ENCODE results near the gene PHKG1.
"Not testable (repeated sequence)": the region's sequence is repeated elsewhere in the genome, so short reads cannot be mapped to it uniquely, and the experiment has no call there.

Gene PHKG1

DNA sequence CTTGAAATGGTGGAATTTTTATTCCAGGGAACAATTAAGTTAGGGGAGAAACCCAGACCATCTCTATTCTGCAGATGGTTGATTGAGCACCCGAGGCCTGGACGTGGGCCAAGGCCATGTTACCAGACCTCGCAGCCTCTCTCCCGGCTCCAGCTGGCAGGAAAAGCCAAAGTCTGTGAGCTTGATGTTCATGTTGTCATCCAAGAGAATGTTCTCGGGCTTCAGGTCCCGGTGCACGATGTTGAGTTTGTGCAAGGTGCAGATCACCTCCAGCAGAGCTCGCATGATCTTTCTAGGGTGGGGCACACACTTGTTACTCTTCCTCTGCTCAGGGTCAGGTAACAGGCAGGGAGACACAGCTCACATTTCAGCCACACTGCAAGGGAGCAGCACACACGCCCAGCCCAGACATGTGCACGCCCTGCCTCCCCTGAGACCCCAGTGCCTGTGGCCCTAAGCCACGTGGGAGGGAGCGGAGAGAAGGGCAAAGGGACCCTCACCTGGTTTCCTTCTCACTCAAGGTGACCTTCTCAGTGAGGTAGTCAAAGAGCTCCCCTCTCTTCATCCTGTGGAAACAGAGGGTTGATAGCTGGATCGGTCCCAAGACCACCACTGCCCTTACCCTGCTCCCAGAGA is 9.5 kb downstream of the PHKG1 start:
- no peak for DNase-seq (ENCODE audit: low read depth)

DNA sequence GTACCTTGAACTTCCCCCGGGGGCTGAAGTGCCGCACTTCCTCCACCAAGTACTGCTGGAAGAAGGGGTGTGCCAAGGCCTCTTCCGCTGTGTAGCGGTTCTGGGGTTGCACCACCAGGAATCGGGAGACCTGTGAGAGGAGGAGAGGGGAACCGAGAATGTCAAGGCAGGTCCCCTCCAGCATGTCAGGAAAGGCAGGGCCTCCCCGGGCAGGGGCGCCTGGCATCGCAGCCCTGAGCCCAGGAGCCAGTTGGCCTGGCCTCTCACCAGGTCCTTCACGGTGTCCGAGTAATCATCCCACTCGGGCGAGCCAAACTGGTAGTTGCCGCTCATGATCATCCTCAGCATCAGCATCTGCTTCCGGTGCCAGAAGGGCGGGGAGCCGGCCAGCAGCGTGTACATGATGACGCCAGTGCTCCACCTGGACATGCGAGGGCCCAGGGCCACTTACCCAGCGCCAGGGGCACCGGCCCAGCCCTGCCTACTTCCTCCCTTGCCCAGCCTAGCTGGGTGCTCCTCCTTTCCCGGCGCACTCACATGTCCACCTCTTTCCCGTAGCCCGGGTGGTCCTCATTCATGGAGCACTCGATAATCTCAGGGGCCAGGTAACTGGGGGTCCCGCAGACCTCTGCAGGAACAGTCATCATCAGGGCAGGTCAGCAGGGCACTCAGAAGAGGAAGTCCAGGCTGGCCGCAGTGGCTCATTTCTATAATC is 11.0 kb downstream of the PHKG1 start:
- DNase-seq (ENCODE audit: low read depth): no peak

DNA sequence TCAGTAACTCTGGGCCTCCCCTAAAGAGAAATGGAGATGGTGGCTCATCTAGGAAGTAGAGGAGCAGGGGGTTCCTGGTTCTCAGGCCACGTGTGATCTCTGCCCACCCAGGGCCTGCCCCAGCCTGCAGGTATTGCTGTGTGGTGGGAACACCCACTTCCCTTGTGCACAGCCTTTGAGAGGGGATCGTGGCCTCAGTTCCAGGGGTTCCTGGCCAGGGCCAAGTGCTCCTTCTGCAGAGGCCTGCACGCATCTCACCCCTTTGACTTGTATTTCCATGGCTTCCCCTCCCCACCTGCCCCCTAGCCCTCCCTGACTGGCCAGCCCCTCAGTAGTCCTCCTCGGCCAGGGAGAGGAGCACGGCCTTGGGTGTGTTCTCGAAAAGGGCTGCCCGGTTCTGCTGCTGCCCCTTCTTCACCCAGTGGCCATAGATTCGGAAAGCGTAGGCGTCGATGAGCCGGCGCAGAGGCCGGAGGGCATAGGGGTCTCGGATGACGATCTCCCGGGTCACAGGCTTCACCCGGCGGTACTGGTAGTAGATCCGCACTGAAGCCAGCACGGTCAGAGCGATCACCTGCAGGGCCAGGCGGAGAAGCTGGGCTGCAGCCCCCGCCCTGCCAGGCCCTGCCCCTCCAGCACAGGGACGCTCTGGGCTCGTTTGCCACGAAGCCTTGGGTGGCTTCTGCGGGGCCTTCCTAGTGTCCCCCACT is 11.9 kb downstream of the PHKG1 start:
- DNase-seq (ENCODE audit: low read depth): not testable (repeated sequence)

DNA sequence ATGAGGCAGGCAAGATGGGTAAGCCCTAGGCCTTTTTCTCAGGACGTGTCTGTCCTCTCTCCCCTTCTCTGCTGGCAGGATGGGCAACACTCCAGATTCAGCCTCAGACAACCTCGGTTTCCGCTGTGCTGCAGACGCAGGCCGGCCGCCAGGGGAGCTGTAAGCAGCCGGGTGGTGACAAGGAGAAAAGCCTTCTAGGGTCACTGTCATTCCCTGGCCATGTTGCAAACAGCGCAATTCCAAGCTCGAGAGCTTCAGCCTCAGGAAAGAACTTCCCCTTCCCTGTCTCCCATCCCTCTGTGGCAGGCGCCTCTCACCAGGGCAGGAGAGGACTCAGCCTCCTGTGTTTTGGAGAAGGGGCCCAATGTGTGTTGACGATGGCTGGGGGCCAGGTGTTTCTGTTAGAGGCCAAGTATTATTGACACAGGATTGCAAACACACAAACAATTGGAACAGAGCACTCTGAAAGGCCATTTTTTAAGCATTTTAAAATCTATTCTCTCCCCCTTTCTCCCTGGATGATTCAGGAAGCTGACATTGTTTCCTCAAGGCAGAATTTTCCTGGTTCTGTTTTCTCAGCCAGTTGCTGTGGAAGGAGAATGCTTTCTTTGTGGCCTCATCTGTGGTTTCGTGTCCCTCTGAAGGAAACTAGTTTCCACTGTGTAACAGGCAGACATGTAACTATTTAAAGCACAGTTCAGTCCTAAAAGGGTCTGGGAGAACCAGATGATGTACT is 13.1 kb downstream of the PHKG1 start:
- DNase-seq (ENCODE audit: low read depth): no peak

DNA sequence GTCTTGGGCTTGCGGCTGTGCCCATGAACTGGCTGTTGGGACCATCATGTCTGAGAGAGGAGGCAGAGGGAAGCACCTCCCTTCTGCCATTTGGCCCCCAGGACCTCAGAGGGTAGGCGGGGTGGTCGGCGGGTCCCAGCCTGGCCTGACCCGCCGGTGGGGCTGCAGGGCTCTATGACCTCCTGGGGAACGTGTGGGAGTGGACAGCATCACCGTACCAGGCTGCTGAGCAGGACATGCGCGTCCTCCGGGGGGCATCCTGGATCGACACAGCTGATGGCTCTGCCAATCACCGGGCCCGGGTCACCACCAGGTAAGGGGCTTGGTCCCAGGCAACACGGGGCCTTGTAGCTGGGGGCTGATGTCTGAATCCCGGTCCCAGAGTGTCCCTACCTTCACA is 14.6 kb downstream of the PHKG1 start:
- no peak for DNase-seq (ENCODE audit: low read depth)

DNA sequence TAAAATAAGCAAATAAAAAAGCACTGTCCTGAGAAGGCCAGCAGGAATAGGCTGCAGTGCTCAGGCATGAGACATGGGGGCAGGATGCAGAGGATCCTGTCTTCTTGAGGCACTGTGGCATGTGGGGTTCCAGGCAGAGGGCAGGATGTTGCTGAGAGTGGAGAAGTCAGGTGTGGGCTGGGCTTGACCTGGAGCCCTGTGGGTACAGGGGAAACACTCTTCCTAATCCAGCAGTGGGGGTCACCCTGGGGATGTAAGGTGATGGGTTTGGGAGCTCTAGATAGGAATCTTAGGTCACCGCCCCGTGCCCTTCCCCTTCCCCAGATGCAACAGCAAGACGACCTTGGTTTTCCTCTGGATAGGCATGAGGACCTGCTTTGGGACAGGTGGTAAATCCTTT is 15.1 kb downstream of the PHKG1 start:
- no peak for DNase-seq (ENCODE audit: low read depth)

DNA sequence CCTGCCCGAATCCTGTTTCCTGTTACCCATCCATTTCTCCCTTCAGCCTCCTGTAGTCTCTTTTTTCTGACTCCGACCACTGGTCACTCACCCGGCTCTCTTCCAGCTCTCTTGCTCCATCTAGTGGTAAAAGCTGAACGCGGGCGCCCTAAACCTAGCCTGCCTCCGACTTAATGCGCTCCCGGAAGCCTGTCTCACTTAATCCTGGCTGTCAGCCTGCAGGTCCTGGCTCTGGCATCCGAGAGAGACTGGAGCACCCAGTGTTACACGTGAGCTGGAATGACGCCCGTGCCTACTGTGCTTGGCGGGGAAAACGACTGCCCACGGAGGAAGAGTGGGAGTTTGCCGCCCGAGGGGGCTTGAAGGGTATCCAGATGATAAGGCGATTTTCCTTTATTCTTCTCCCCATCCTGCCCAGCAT is 18.4 kb downstream of the PHKG1 start:
- DNase-seq (ENCODE audit: low read depth): no peak

DNA sequence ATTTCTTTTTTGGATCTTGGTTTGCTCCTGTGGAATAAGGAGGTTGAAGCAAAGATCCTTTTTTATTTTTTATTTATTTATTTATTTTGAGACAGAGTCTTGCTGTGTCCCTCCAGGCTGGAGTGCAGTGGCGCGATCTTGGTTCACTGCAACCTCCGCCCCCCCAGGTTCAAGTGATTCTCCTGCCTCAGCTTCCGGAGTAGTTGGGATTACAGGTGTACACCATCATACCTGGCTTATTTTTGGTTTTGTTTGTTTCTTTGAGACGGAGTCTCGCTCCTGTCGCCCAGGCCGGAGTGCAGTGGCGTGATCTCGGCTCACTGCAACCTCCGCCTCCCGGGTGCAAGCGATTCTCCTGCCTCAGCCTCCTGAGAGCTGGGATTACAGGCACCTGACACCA is 26.4 kb downstream of the PHKG1 start:
- not testable (repeated sequence) for DNase-seq (ENCODE audit: low read depth)

DNA sequence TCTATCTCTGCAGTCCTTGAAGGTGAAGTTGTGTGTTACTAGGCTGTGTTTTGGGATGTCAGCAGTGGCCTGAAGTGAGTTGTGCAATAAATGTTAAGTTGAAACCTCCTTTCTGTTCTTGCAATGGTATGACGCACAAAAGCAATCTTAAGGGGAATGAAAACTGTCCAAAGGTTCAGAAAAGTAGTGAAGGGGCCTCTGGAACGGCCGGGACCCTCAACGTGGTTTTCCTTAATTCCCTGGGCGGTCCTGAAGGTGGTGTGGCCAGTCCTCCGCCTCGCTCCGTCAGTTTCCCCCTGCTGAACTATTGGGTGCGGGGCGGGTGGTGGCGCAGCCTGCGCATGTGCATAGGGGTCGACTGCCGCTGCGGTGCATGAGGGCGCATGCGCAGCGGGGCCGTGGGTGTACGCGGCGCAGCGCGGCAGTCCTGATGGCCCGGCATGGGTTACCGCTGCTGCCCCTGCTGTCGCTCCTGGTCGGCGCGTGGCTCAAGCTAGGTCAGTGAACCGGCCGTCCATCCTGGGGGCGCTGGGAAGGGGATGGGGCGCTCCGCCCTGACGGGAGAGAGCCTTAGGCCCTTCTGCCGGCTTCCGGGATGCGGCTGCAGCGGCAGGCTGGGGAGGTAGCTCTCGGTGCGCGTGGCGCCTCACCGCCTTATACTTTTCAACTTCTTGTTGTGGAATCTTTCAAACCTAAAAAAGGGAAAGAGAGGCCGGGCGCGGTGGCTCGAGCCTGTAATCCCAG is 28.7 kb downstream of the PHKG1 start, which contains the start of gene SUMF2:
TSS of gene SUMF2 (plus strand) at position 405 of the 744 bp plus-strand sequence. CDS start at position 431, 26 bp downstream.
- DNase-seq (ENCODE audit: low read depth): peak; percentile 72

DNA sequence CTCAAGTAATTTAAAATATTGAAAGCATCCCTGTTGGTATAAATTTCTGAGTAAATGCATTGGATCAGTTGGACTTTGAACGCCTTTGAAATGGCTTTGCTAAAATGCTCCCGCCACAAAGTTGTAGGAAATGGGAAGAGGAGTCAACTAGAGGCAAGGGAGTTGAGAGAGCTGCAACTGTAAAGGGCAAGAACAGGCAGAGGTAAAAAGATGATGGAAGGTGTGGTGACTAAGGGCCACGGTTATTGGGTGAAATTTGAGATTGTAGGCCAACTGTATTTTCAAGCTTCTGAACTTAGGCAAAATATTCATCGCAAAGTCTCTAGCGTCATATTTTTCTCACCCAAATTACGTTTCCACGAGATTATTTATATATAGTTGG is 29.3 kb downstream of the PHKG1 start:
- no peak for DNase-seq (ENCODE audit: low read depth)

DNA sequence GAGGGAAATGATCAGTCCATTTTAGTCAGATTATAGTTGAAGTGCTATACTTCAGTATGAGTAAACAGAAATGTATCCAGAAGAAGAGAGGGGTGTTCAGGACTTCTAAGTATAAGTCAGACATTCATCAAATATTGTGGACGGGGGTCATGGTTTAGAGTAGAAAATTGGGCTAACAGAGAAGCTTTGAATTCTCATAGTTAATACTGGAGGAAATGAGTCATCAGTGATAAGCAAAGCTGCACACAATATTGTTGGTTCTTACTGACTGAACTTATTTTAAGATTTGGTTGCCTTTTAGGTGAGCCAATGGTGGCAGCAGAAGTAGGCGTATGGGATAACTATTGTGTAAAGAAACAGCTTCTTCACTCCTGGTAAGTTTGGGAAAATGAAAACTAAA is 30.4 kb downstream of the PHKG1 start:
- peak; percentile 78 for DNase-seq (ENCODE audit: low read depth)

DNA sequence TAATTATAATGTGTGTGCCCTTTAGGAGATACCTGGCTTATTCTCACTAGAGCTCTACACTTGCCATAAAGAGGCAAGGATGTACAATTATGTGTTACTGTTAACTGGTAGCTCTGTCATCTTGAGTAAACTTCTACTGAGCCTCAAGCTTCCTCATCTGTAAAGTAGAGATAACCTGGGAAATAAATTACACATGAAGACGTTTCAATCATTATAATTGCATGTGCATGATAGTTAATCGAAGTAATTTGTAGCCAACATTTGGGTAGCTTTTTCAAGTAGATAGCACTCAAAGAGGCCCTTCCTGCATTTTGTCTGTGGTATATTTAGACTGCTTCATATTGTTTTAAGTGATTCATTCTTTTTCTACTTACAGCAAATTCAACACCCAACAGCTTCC is 38.8 kb downstream of the PHKG1 start:
- DNase-seq (ENCODE audit: low read depth): no peak

DNA sequence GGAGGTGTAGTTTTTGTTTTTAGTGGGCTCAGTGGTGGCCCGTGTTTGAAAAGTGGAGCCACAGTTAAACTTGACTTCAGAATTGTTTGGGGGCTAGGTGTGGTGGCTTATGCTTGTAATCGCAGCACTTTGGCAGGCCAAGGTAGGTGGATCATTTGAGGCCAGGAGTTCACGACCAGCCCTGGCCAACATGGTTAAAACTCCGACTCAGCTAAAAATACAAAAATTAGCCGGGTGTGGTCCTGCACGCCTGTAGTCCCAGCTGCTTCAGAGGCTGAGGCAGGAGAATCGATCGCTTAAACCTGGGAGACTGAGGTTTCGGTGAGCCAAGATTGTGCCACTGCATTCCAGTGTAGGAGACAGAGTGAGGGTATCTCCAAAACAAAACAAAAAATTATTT is 39.4 kb downstream of the PHKG1 start:
- DNase-seq (ENCODE audit: low read depth): no peak

DNA sequence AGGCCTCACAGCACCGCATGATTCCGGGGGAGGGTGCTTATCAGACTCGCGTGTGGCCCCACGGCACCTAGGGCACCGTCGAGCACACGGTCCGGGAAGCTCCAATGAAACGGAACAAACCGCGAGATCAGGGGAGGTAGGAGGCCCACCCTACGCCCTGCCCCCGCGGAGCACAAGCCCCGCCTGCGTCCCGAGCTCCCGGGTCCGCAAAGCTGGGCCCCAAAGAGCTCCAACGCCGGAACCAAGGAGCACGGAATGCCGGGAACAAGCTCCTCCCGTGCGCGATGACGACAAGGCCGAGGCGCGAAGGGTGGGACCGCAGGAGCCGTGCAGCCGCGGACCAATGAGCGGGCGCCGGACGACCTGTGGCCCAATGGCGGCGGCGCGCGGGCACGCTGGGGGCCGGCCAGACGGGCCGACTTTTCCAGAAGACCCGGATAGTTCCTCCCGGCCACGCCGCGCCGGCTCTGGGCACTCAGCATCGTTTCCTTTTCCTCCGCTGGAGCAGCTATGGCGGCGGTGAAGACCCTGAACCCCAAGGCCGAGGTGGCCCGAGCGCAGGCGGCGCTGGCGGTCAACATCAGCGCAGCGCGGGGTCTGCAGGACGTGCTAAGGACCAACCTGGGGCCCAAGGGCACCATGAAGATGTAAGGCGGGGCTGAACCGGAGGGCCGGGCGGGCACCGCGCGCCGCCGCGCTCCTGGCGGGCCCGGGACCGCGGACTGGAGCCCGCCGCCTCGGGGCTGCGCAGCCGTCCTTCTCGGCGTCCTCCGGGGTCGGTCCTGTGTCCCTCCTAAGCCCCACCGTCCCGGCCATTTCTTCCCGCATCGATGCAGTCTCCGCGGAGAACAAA is 41.2 kb downstream of the PHKG1 start, which contains the start of the genes CCT6A and PSPH:
TSS of gene CCT6A (plus strand) at position 427 of the 853 bp plus-strand sequence. CDS start at position 511, 84 bp downstream.
TSS of gene PSPH (minus strand) at position 106 of the 853 bp plus-strand sequence. CDS start 30,232 bp downstream, outside the sequence.
- DNase-seq (ENCODE audit: low read depth): peak; percentile 96

DNA sequence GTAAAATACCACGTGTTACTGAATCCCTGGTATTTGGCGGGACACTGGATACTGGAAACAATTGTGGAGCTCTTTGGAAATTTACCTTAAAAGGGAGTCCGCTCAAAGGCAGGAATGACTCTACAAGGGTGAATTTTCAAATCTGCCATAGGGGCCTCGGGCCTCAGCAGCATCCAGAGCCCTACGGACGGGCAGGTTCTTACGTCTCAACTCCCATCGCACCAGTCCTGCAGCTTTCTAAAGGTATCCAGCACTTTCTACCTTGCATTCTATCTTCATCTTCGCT is 41.8 kb downstream of the PHKG1 start:
- DNase-seq (ENCODE audit: low read depth): no peak

DNA sequence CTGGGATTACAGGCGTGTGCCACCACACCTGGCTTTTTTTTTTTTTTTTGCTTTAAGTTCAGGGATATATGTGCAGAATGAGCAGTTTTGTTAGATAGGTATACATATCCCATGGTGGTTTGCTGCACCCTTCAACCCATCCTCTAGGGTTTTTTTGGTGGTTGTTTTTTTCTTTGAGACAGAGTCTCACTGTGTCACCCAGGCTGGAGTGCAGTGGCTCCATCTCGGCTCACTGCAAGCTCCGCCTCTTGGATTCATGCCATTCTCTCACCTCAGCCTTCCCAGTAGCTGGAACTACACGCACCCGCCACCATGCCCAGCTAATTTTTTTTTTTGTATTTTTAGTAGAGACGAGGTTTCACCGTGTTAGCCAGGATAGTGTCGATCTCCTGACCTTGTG is 44.0 kb downstream of the PHKG1 start:
- not testable (repeated sequence) for DNase-seq (ENCODE audit: low read depth)

DNA sequence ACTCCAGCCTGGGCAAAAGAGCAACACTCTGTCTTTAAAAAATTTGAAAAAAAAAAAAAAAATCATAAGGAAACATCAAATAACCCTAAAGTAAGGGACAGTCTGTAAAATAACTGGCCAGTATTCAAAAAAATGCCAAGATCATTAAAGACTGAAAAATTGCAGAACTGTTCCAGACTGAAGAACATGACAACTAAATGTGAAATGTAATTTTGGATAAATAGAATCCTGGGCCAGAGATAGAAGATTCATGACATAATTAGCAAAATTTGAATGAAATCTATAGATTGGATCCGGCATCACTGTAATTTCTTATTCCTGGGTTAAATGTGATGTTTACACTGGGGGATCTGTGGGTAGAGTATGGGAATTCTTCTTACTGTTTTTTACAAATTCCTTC is 44.5 kb downstream of the PHKG1 start:
- DNase-seq (ENCODE audit: low read depth): no peak

DNA sequence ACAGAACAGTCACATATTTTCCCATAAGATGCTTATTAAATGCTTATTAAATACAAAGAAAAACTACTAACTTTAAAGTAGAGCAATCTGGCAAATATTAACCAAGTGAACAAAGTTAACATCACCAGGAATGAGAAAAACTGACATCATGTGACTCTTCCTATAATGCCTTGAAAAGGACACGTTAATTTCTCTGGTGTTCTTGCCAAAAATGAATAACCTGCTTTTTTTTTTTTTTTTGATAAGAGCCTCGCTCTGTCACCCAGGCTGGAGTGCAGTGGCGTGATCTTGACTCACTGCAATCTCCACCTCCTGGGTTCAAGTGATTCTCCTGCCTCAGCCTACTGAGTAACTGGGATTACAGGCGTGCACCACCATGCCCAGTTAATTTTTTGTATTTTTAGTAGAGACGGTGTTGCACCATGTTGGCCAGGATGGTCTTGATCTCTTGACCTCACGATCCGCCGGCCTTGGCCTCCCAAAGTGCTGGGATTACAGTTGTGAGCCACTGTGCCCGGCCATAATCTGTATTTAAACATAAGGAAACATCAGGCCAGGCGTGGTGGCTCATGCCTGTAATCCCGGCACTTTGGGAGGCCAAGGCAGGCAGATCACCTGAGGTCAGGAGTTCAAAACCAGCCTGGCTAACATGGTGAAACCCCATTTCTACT is 45.2 kb downstream of the PHKG1 start:
- not testable (repeated sequence) for DNase-seq (ENCODE audit: low read depth)

DNA sequence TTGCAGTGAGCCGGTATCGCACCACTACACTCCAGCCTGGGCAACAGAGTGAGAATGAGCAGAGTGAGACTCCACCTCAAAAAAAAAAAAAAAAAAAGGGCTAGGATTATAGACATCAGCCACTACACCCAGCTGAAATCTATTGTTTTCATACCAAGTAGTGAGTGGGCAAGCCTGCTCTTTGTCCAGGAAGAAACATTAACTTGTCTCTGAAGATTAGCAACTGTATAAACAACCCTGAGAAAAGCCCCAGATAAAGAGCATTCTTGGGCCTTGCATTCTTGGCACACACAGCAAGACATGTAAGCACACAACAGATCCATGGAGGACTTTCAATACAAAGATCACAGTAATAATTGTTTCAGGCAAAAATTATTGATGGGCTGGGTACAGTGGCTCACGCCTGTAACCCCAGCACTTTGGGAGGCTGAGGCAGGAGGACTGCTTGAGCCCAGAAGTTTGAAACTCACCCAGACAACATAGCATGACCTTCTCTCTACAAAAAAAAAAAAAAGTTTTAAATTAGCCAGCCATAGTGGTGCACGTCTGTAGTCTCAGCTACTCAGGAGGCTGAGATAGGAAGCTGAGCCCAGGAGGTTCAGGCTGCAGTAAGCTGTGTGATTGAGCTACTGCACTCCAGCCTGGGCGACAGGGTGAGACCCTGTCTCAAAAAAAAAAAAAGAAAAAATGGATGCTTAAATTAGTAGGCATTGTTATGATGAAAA is 45.9 kb downstream of the PHKG1 start:
- no peak for DNase-seq (ENCODE audit: low read depth)

Measured in HS-27A (cell line).